ENCODE results near the gene ZNF503. TPM values are rescaled to one million over a fixed set of nuclear protein-coding genes. Genes with fewer than 3 reads are reported as not detected.

ZNF503 gene
- total RNA-seq, 1 experiment from 2014 or later, result 42.3 TPM

- H3K79me2 ChIP-seq (ENCODE audit: low read length), result no peaks in the 10 kb centered on the region
- no peaks in the 10 kb centered on the region for H4K20me1 ChIP-seq (ENCODE audit: low read length)
- TF ChIP-seq CTCF (conservative IDR thresholded peaks at IDR 0.05; ENCODE audit: low read depth, low read length), result peak; percentile 36
- no peak for TF ChIP-seq EZH2phosphoT487 (IDR thresholded peaks at IDR 0.05; ENCODE audit: borderline replicate concordance, low read length)
- H2AFZ ChIP-seq (ENCODE audit: low read length), result no peak overlapping the region
- BruUV-seq (replicated peaks), result no TSS peak
- H3K4me2 ChIP-seq (ENCODE audit: low read length), result no peak overlapping the region
- no peak for ATAC-seq
- H3K4me3 ChIP-seq (ENCODE audit: low read length), result no peak overlapping the region
- CTCF ChIA-PET, result no interaction called here
- no peak overlapping the region for H3K9ac ChIP-seq (ENCODE audit: low read length)
- H3K9me2 ChIP-seq (replicated peaks; ENCODE audit: low read length), result no peaks in the 10 kb centered on the region
- POLR2A ChIA-PET (ENCODE audit: unreplicated experiment), result interaction anchor here (0.6 kb wide), 1 partner anchor 14 kb away, joined by 3 read pairs; no protein-coding TSS in a partner anchor
- no peaks in the 10 kb centered on the region for H3K9me3 ChIP-seq (ENCODE audit: low read length)
- no peak overlapping the region for H3K27ac ChIP-seq (ENCODE audit: low read length)
- no peaks in the 10 kb centered on the region for H3K36me3 ChIP-seq (ENCODE audit: low read depth, low read length)
- H3F3A ChIP-seq (ENCODE audit: low read length, unreplicated experiment), result no peaks in the 10 kb centered on the region
- H3K4me1 ChIP-seq (ENCODE audit: insufficient read depth, low read length), result peaks cover 21% of the 10 kb centered on the region
- intact Hi-C loops (cut with micrococcal nuclease), result no loop called here
- DNase-seq, result no peak
- no peaks in the 10 kb centered on the region for H3K27me3 ChIP-seq (ENCODE audit: low read length)
These were observed 45.1 kb downstream of the ZNF503 start for GRCh38 chr10:75356484-75356883.

DNA sequence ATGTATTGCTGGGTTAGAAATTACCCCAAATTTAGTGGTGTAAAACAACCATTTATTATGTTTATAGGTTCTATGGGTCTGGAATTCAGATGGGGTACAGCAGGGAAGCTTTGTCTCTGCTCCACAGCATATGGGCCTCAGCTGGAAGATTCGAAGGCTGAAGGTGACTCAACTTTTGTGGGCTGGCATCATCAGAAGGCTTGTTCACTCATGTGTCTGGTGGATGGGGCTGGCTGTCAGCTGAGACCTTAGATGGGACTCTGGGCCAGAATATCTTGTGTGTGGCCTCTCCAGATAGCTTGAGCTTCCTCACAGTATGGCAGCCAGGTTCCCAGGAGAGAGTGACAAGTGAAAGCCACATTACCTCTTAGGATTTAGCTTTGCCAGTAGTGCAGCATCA, 45.9 kb downstream of the ZNF503 start:
- no peak for DNase-seq
- Histone ChIP-seq H4K20me1 (ENCODE audit: low read length) (no peaks in the 10 kb centered on the region), H3K4me2 (ENCODE audit: low read length) (no peak overlapping the region), H3K9ac (ENCODE audit: low read length) (no peak overlapping the region), H3K9me3 (ENCODE audit: low read length) (no peaks in the 10 kb centered on the region), H2AFZ (ENCODE audit: low read length) (no peak overlapping the region), H3K4me1 (ENCODE audit: insufficient read depth, low read length) (peaks cover 21% of the 10 kb centered on the region), H3K36me3 (ENCODE audit: low read depth, low read length) (no peaks in the 10 kb centered on the region), H3K27me3 (ENCODE audit: low read length) (no peaks in the 10 kb centered on the region), H3K4me3 (ENCODE audit: low read length) (no peak overlapping the region), H3K9me2 (replicated peaks; ENCODE audit: low read length) (no peaks in the 10 kb centered on the region), H3F3A (ENCODE audit: low read length, unreplicated experiment) (no peaks in the 10 kb centered on the region), H3K79me2 (ENCODE audit: low read length) (no peaks in the 10 kb centered on the region), H3K27ac (ENCODE audit: low read length) (no peak overlapping the region)
- intact Hi-C loops (cut with micrococcal nuclease), result no loop called here
- ATAC-seq, result no peak
- ChIA-PET POLR2A (ENCODE audit: unreplicated experiment) (no interaction called here), CTCF (no interaction called here)
- BruUV-seq (replicated peaks), result no TSS peak
- TF ChIP-seq EZH2 (IDR thresholded peaks at IDR 0.05; ENCODE audit: low read length, unreplicated experiment), result no peak
- TF ChIP-seq EZH2phosphoT487 (IDR thresholded peaks at IDR 0.05; ENCODE audit: borderline replicate concordance, low read length), result no peak
- no peak for TF ChIP-seq CTCF (conservative IDR thresholded peaks at IDR 0.05; ENCODE audit: low read depth, low read length)

GRCh38 chr10:75353183-75353582, 48.4 kb downstream of the ZNF503 start:
- Histone ChIP-seq H4K20me1 (ENCODE audit: low read length) (no peaks in the 10 kb centered on the region), H3K4me2 (ENCODE audit: low read length) (no peak overlapping the region), H3K9me2 (replicated peaks; ENCODE audit: low read length) (no peaks in the 10 kb centered on the region), H3K9me3 (ENCODE audit: low read length) (no peaks in the 10 kb centered on the region), H3K79me2 (ENCODE audit: low read length) (no peaks in the 10 kb centered on the region), H3K36me3 (ENCODE audit: low read depth, low read length) (no peaks in the 10 kb centered on the region), H3F3A (ENCODE audit: low read length, unreplicated experiment) (no peaks in the 10 kb centered on the region), H2AFZ (ENCODE audit: low read length) (no peak overlapping the region), H3K4me1 (ENCODE audit: insufficient read depth, low read length) (peaks cover 4% of the 10 kb centered on the region), H3K4me3 (ENCODE audit: low read length) (no peak overlapping the region), H3K27ac (ENCODE audit: low read length) (no peak overlapping the region), H3K27me3 (ENCODE audit: low read length) (no peaks in the 10 kb centered on the region), H3K9ac (ENCODE audit: low read length) (no peak overlapping the region)
- intact Hi-C loops (cut with micrococcal nuclease), result no loop called here
- TF ChIP-seq EZH2 (IDR thresholded peaks at IDR 0.05; ENCODE audit: low read length, unreplicated experiment), result no peak
- ATAC-seq, result no peak
- CTCF ChIA-PET, result no interaction called here
- no TSS peak for BruUV-seq (replicated peaks)
- no peak for DNase-seq
- POLR2A ChIA-PET (ENCODE audit: unreplicated experiment), result no interaction called here

Data from PC-3 (cell line).